Endothelial cell of umbilical vein (primary cell): ENCODE measurements around the gene SCP2. TPM values are rescaled to one million over a fixed set of nuclear protein-coding genes. Genes with fewer than 3 reads are reported as not detected.

Experiments
- BruUV-seq: library from RNA; stranded (reverse); fragments of 400-500 nt; replicated peaks from 2 replicates; lab custom pipeline; 2021; lab: Mats Ljungman, UMichigan
- CTCF ChIA-PET: fragments of 300-600, 350-600 bp; sonication (Branson Sonifier 250); formaldehyde crosslinking; loops from one replicate; lab custom pipeline; 2021; ENCODE audit warnings: antibody characterized with exemption, inconsistent platforms; lab: Charles Lee
- POLR2A ChIA-PET: fragments of 300-600, 350-600 bp; sonication (Branson Sonifier 250); formaldehyde crosslinking; loops from one replicate; lab custom pipeline; 2021; ENCODE audit warnings: antibody characterized with exemption, inconsistent platforms; lab: Charles Lee
- DNase-seq: peaks from one replicate; pipeline ENCODE4 v3.0.0-alpha.2; 2011; ENCODE audit warnings: low read depth, low spot score
- FAIRE-seq: peaks from 2 replicates; lab custom pipeline; 2011; peaks lifted over from hg19 to GRCh38; lab: Jason Lieb, UNC
- H2AFZ ChIP-seq: 2 replicates; pipeline ENCODE4 v1.6.0; 2012; ENCODE audit warnings: low read depth, low read length, control low read depth, inconsistent platforms
- H3K27ac ChIP-seq: 2 replicates; pipeline ENCODE4 v1.5.1; 2011; ENCODE audit warnings: low read depth, mild to moderate bottlenecking, control low read depth, low read length, moderate library complexity; ENCODE audit not compliant: insufficient read depth
- H3K27me3 ChIP-seq, 2 experiments: 2 replicates each; pipeline versions ENCODE4 v1.6.0 to v1.6.1; 2011; ENCODE audit warnings: low read length in 2 of 2, mixed read lengths in 1 of 2; ENCODE audit not compliant: control insufficient read depth in 2 of 2, insufficient read depth in 2 of 2
- H3K36me3 ChIP-seq, 2 experiments: 2 replicates in 1 of 2; 3 replicates in 1 of 2; pipeline ENCODE4 v1.5.1; 2011; ENCODE audit warnings: low read length in 2 of 2, mild to moderate bottlenecking in 1 of 2, moderate library complexity in 1 of 2; ENCODE audit not compliant: control insufficient read depth in 2 of 2, insufficient read depth in 2 of 2; ENCODE audit errors: extremely low read depth in 1 of 2
- H3K4me1 ChIP-seq: 3 replicates; pipeline ENCODE4 v1.5.1; 2011; ENCODE audit warnings: mild to moderate bottlenecking, low read length; ENCODE audit not compliant: control insufficient read depth, insufficient read depth; ENCODE audit errors: extremely low read depth
- H3K4me2 ChIP-seq: 2 replicates; pipeline ENCODE4 v1.6.1; 2011; ENCODE audit warnings: low read length, control low read depth, mixed read lengths; ENCODE audit not compliant: insufficient read depth
- H3K4me3 ChIP-seq, 3 experiments: fragments of 200-600 bp in 1 of 3; sonication (generic), shearing (Covaris generic) in 1 of 3; replicated peaks in 1 of 3; 2 replicates each; pipeline ENCODE4 v1.5.1; 2011 to 2016; ENCODE audit warnings: control low read depth in 3 of 3, low read length in 3 of 3, mild to moderate bottlenecking in 2 of 3, inconsistent platforms in 1 of 3, low read depth in 1 of 3, moderate library complexity in 1 of 3; ENCODE audit not compliant: insufficient read depth in 1 of 3
- H3K79me2 ChIP-seq: 2 replicates; pipeline ENCODE4 v1.6.0; 2012; ENCODE audit warnings: low read length, inconsistent platforms; ENCODE audit not compliant: control insufficient read depth, insufficient read depth
- H3K9ac ChIP-seq: replicated peaks from 2 replicates; pipeline ENCODE3; 2011; ENCODE audit warnings: low read length, control low read depth; ENCODE audit not compliant: insufficient read depth; ENCODE audit errors: extremely low read depth
- H3K9me1 ChIP-seq: replicated peaks from 3 replicates; pipeline ENCODE4 v1.6.0; 2011; ENCODE audit warnings: mild to moderate bottlenecking, low read length; ENCODE audit not compliant: control insufficient read depth, insufficient read depth; ENCODE audit errors: extremely low read depth
- H3K9me3 ChIP-seq: replicated peaks from 2 replicates; pipeline ENCODE4 v1.5.1; 2012; ENCODE audit warnings: low read length, inconsistent platforms; ENCODE audit not compliant: control insufficient read depth, insufficient read depth
- H4K20me1 ChIP-seq: replicated peaks from 2 replicates; pipeline ENCODE3; 2011; ENCODE audit warnings: mild to moderate bottlenecking, low read length; ENCODE audit not compliant: control insufficient read depth, insufficient read depth; ENCODE audit errors: extremely low read depth
- FOS ChIP-seq: IDR thresholded peaks from 2 replicates; pipeline ENCODE4 v1.6.1; 2011; ENCODE audit warnings: mild to moderate bottlenecking, low read length, moderate library complexity, borderline replicate concordance; ENCODE audit not compliant: insufficient read depth
- GATA2 ChIP-seq: IDR thresholded peaks from 2 replicates; pipeline ENCODE4 v1.7.0; 2011; ENCODE audit warnings: low read depth, mild to moderate bottlenecking, moderate library complexity, mixed read lengths, low read length; ENCODE audit not compliant: insufficient read length, insufficient read depth
- JUN ChIP-seq: IDR thresholded peaks from 2 replicates; pipeline ENCODE4 v1.6.1; 2011; ENCODE audit warnings: borderline replicate concordance, low read depth; ENCODE audit not compliant: insufficient read length, insufficient read depth
- MYC ChIP-seq: IDR thresholded peaks from one replicate; pipeline ENCODE4 v1.6.1; 2011; ENCODE audit warnings: mild to moderate bottlenecking, low read depth, low read length
- POLR2A ChIP-seq: IDR thresholded peaks from 2 replicates; pipeline ENCODE4 v1.6.1; 2012; ENCODE audit warnings: low read depth, mild to moderate bottlenecking, control low read depth, low read length
- POLR2AphosphoS5 ChIP-seq: IDR thresholded peaks from 2 replicates; pipeline ENCODE4 v1.6.1; 2012; ENCODE audit warnings: low read depth, mild to moderate bottlenecking, control low read depth, low read length, moderate library complexity; ENCODE audit not compliant: insufficient read depth
- dilution Hi-C: fragments of 300-500 bp; cut with MboI; formaldehyde crosslinking; loops from one replicate; pipeline ENCODE4 v1.15.0; 2019; ENCODE audit warnings: low sequenced_read_pairs; ENCODE audit not compliant: extremely low pct_ligation_motif_present
- intact Hi-C: fragments of 100-400 bp; cut with micrococcal nuclease; formaldehyde crosslinking; loops from one replicate; pipeline ENCODE4 v1.10.0; 2022
- polyA plus RNA-seq, 4 experiments: library from polyadenylated mRNA; depleted of rRNA in 3 of 4; stranded (reverse) in 3 of 4; unstranded in 1 of 4; fragments of >200 nt; gene quantifications; 2 replicates each; pipeline versions ENCODE4 v1.2.1 to v1.2.3, GENCODE V29; 2011 to 2012; ENCODE audit warnings: missing spikeins in 1 of 4
- total RNA-seq: library from RNA; stranded (reverse); gene quantifications from 2 replicates; pipeline ENCODE4 v1.2.3, GENCODE V29; 2021
- TF ChIP-seq, protein P1 (sequence below), 2 donors: IDR thresholded peaks; 1 replicate in 1 of 2; 2 replicates in 1 of 2; pipeline ENCODE4 v1.5.1; 2011; ENCODE audit warnings: low read length in 2 of 2, mild to moderate bottlenecking in 2 of 2, moderate library complexity in 2 of 2, control low read depth in 1 of 2, inconsistent platforms in 1 of 2, low read depth in 1 of 2; ENCODE audit not compliant: insufficient read depth in 1 of 2; ENCODE audit errors: extremely low read depth in 1 of 2
- TF ChIP-seq, protein P2 (sequence below): IDR thresholded peaks from 2 replicates; pipeline ENCODE4 v1.6.1; 2011; ENCODE audit not compliant: insufficient read depth, insufficient read length

SCP2 gene
- total and polyA plus RNA-seq, 2 donors (not counting 3 experiments of a cell fraction or from before 2014, with no cell fraction given) = 42.4 to 92.7 TPM

DNA sequence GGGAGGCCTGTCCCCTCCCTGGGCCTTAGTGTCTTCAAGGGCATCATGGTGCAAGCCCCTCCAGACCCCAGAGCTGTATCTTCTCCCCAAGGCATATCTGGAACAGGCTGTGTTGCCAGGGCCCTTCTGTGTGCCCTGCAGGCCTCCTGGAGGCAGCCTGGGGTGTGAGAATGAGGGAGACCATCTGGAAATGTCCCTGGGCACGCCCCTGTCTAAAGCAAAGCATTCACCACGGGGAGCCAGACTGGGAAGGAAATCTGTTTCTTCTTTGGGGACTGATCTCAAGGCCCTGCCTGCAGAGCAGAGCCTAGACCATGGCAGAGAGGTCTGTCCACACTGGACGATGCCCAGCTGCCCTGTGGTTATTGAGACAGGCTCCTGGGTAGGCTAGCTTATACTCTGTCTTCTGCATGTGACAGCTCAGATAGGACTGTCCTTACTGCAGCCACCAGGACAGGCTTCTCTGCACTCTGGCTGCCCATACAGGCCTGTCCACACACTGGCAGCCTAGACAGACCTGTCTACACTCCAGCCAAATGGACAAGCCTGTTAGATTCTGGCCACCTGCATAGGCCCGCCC is 159.5 kb downstream of the SCP2 start:
- no peak overlapping the region for H3K9ac ChIP-seq
- POLR2A ChIA-PET = no interaction called here
- no peaks in the 10 kb centered on the region for H3K9me3 ChIP-seq
- no peaks in the 10 kb centered on the region for H3K4me1 ChIP-seq
- H3K9me1 ChIP-seq = no peaks in the 10 kb centered on the region
- no TSS peak for BruUV-seq
- dilution Hi-C loops (no loop called here), intact Hi-C loops (no loop called here)
- no peaks in the 10 kb centered on the region for H3K36me3 ChIP-seq
- FAIRE-seq (no peak), DNase-seq (no peak)
- no peak overlapping the region for H3K27ac ChIP-seq
- CTCF ChIA-PET = interaction anchor here (1.6 kb wide), 1 partner anchor 96 kb away, joined by 6 read pairs; no protein-coding TSS in a partner anchor
- no peaks in the 10 kb centered on the region for H4K20me1 ChIP-seq
- no peak overlapping the region for H3K4me2 ChIP-seq
- H3K27me3 ChIP-seq = no peaks in the 10 kb centered on the region
- TF ChIP-seq JUN (no peak), MYC (no peak), POLR2AphosphoS5 (no peak), FOS (no peak), GATA2 (no peak), POLR2A (no peak)
- TF ChIP-seq, protein P1, sequence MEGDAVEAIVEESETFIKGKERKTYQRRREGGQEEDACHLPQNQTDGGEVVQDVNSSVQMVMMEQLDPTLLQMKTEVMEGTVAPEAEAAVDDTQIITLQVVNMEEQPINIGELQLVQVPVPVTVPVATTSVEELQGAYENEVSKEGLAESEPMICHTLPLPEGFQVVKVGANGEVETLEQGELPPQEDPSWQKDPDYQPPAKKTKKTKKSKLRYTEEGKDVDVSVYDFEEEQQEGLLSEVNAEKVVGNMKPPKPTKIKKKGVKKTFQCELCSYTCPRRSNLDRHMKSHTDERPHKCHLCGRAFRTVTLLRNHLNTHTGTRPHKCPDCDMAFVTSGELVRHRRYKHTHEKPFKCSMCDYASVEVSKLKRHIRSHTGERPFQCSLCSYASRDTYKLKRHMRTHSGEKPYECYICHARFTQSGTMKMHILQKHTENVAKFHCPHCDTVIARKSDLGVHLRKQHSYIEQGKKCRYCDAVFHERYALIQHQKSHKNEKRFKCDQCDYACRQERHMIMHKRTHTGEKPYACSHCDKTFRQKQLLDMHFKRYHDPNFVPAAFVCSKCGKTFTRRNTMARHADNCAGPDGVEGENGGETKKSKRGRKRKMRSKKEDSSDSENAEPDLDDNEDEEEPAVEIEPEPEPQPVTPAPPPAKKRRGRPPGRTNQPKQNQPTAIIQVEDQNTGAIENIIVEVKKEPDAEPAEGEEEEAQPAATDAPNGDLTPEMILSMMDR (IDR thresholded peaks at IDR 0.05; ENCODE audit: extremely low read depth in 1 of 2, insufficient read depth in 1 of 2, low read depth in 1 of 2, low read length in 2 of 2) = no peak
- TF ChIP-seq, protein P2, sequence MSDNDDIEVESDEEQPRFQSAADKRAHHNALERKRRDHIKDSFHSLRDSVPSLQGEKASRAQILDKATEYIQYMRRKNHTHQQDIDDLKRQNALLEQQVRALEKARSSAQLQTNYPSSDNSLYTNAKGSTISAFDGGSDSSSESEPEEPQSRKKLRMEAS = no peak
- no peak overlapping the region for H3K4me3 ChIP-seq
- no peak overlapping the region for H2AFZ ChIP-seq
- H3K79me2 ChIP-seq = no peaks in the 10 kb centered on the region
